22Rv1 (cell line): ENCODE measurements around the gene EPHA3.

Experiments used
- CTCF ChIP-seq: fragments of 450-650 bp; IDR thresholded peaks from 2 replicates; pipeline ENCODE4 v1.5.1; 2017; ENCODE audit warnings: mild to moderate bottlenecking
- ZFX ChIP-seq: fragments of 450-650 bp; IDR thresholded peaks from 2 replicates; pipeline ENCODE4 v1.6.1; 2017; ENCODE audit warnings: antibody characterized with exemption, borderline replicate concordance

GRCh38 chr3:89340408-89340807 lies 233.0 kb downstream of the EPHA3 start:
- TF ChIP-seq CTCF: no peak
- TF ChIP-seq ZFX: no peak
